K562 (cell line): ENCODE data around the gene RHBG. TPM values are rescaled to one million over a fixed set of nuclear protein-coding genes. Genes with fewer than 3 reads are reported as not detected.

ENCODE experiments used
- ATAC-seq: fragments of 200-7000 bp; cut with Tn5 transposase; 3 replicates; pipeline ENCODE4 v1.9.1; 2020; ENCODE audit warnings: moderate library complexity
- BruUV-seq: library from RNA; stranded (reverse); fragments of 400-500 nt; replicated peaks from 2 replicates; lab custom pipeline; 2021; lab: Mats Ljungman, UMichigan
- CTCF ChIA-PET: fragments of 300-600 bp; formaldehyde crosslinking; extraction: SDS; loops from one replicate; lab custom pipeline; 2021; ENCODE audit warnings: low intra/inter-chr PET ratio; lab: Yijun Ruan, JAX
- POLR2A ChIA-PET: fragments of 300-600, 350-650 bp; sonication (Branson Sonifier 250); formaldehyde crosslinking; extraction: SDS; loops from one replicate; lab custom pipeline; 2021; ENCODE audit warnings: antibody characterized with exemption, inconsistent platforms; lab: Yijun Ruan, JAX
- DNase-seq, 4 experiments: peaks; one replicate each; pipeline versions ENCODE4 v3.0.0 to v3.0.0-alpha.2; 2011 to 2018; ENCODE audit warnings: low spot score in 3 of 4, mixed read lengths in 3 of 4; ENCODE audit errors: extremely low read depth in 1 of 4
- FAIRE-seq: peaks from 2 replicates; lab custom pipeline; 2011; peaks lifted over from hg19 to GRCh38; lab: Jason Lieb, UNC
- H2AFZ ChIP-seq: 2 replicates; pipeline ENCODE4 v1.6.0; 2011; ENCODE audit warnings: low read depth, low read length, control low read depth, inconsistent platforms
- H3K27ac ChIP-seq: fragments of 200-600 bp; 3 replicates; pipeline ENCODE4 v1.8.0; 2011; ENCODE audit warnings: low read depth, mild to moderate bottlenecking, control low read depth, inconsistent platforms, low read length, moderate library complexity, mixed read lengths; ENCODE audit errors: extremely low read depth
- H3K27me3 ChIP-seq, 2 experiments: fragments of 300-600 bp in 1 of 2; 2 replicates in 1 of 2; 3 replicates in 1 of 2; pipeline versions ENCODE4 v1.6.0 to v1.8.0; 2011; ENCODE audit warnings: inconsistent platforms in 2 of 2, low read length in 2 of 2, mild to moderate bottlenecking in 1 of 2, mixed read lengths in 1 of 2, moderate library complexity in 1 of 2; ENCODE audit not compliant: control insufficient read depth in 2 of 2, insufficient read depth in 2 of 2
- H3K36me3 ChIP-seq: fragments of 300-600 bp; 3 replicates; pipeline ENCODE4 v1.8.0; 2011; ENCODE audit warnings: mild to moderate bottlenecking, low read length, inconsistent platforms; ENCODE audit not compliant: control insufficient read depth, insufficient read depth
- H3K4me1 ChIP-seq, 2 experiments: fragments of 200-600 bp in 1 of 2; replicated peaks in 1 of 2; 2 replicates in 1 of 2; 3 replicates in 1 of 2; pipeline versions ENCODE4 v1.5.1 to v1.8.0; 2011; ENCODE audit warnings: inconsistent platforms in 2 of 2, low read length in 2 of 2, mild to moderate bottlenecking in 1 of 2, mixed read lengths in 1 of 2, moderate library complexity in 1 of 2; ENCODE audit not compliant: control insufficient read depth in 2 of 2, insufficient read depth in 2 of 2
- H3K4me2 ChIP-seq: 2 replicates; pipeline ENCODE4 v1.6.1; 2011; ENCODE audit warnings: low read length, control low read depth, inconsistent platforms, mixed read lengths; ENCODE audit not compliant: insufficient read depth
- H3K4me3 ChIP-seq: fragments of 200-600 bp; sonication (generic), shearing (Covaris generic); 2 replicates; pipeline ENCODE4 v1.5.1; 2016; ENCODE audit warnings: control low read depth, inconsistent platforms
- H3K79me2 ChIP-seq: fragments of 200-600 bp; 3 replicates; pipeline ENCODE4 v1.8.0; 2011; ENCODE audit warnings: low read length, inconsistent platforms; ENCODE audit not compliant: control insufficient read depth, insufficient read depth
- H3K9ac ChIP-seq, 2 experiments: 2 replicates each; pipeline versions ENCODE4 v1.6.0 to v1.6.1; 2011; ENCODE audit warnings: low read depth in 2 of 2, low read length in 2 of 2, control low read depth in 1 of 2, inconsistent platforms in 1 of 2, mild to moderate bottlenecking in 1 of 2, mixed read lengths in 1 of 2; ENCODE audit not compliant: insufficient read depth in 1 of 2
- H3K9me1 ChIP-seq: one replicate; pipeline ENCODE4 v1.6.0; 2011; ENCODE audit warnings: inconsistent platforms, mild to moderate bottlenecking, low read length, moderate library complexity; ENCODE audit not compliant: control insufficient read depth, insufficient read depth
- H3K9me3 ChIP-seq: replicated peaks from 2 replicates; pipeline ENCODE4 v1.5.1; 2011; ENCODE audit warnings: low read depth, low read length, inconsistent platforms; ENCODE audit not compliant: control insufficient read depth, insufficient read depth
- H4K20me1 ChIP-seq: replicated peaks from 2 replicates; pipeline ENCODE4 v1.6.1; 2011; ENCODE audit warnings: low read length, inconsistent platforms, mixed read lengths; ENCODE audit not compliant: control insufficient read depth, insufficient read depth
- FOXP4 ChIP-seq: sonication (generic); formaldehyde crosslinking; IDR thresholded peaks from 2 replicates; pipeline ENCODE4 v1.8.0; 2022; ENCODE audit warnings: mild to moderate bottlenecking, missing genetic modification reagents, borderline replicate concordance
- POLR2AphosphoS5 ChIP-seq: IDR thresholded peaks from 2 replicates; pipeline ENCODE4 v1.6.1; 2011; ENCODE audit warnings: mild to moderate bottlenecking, low read depth, low read length, moderate library complexity; ENCODE audit not compliant: control insufficient read depth, insufficient read depth
- WGBS: fragments of 100-300 bp; shearing (Covaris generic); methylation state at CpG from one replicate; pipeline ENCODE4 v1.1.6; 2016; ENCODE audit warnings: low coverage, mixed read lengths; ENCODE audit not compliant: insufficient coverage; ENCODE audit errors: missing lambda C conversion rate; 5-methylcytosine and 5-hydroxymethylcytosine counted together
- in situ Hi-C: fragments of 300-500 bp; cut with MboI; formaldehyde crosslinking; loops from 4 replicates; pipeline ENCODE4 v1.15.0; 2018; ENCODE audit warnings: inconsistent platforms, mixed read lengths
- intact Hi-C: fragments of 100-400 bp; cut with micrococcal nuclease; formaldehyde crosslinking; loops from 2 replicates; pipeline ENCODE4 v1.14.2; 2022
- polyA plus RNA-seq, 8 experiments: library from polyadenylated mRNA; depleted of rRNA in 4 of 8; stranded (reverse) in 5 of 8; unstranded in 3 of 8; fragments of >200 nt; fragmentation: Nextera tagmentation in 2 of 8; fragmentation: Illumina TruSeq in 1 of 8; extraction: Ambion mirVana in 2 of 8; extraction: Trizol in 1 of 8; gene quantifications; 2 replicates each; pipeline versions ENCODE4 v1.2.1 to v1.2.3, GENCODE V29; 2011 to 2014; ENCODE audit warnings: inconsistent platforms in 1 of 8, missing spikeins in 1 of 8
- total RNA-seq, 7 experiments: library from RNA; depleted of rRNA in 6 of 7; stranded (reverse); fragments of >200 nt in 6 of 7; fragmentation: Illumina TruSeq in 2 of 7; extraction: Trizol in 2 of 7; gene quantifications; 2 replicates each; pipeline versions ENCODE4 v1.2.1 to v1.2.3, GENCODE V29; 2011 to 2021; ENCODE audit warnings: low replicate concordance in 1 of 7

The RHBG gene
- total and polyA plus RNA-seq, 9 of the 15 experiments (the other 6 are each of a cell fraction or from before 2014, with no cell fraction given), result not detected

GRCh38 chr1:156367383-156368156, 1.4 kb upstream of the RHBG start:
- 15% methylated on average over 9 of the region's 9 CpGs for WGBS
- Histone ChIP-seq H3K4me1 (peaks cover 0 to 16% of the 10 kb centered on the region in 2 experiments; a peak in 3 of 5 replicates), H3K9me1 (no peaks in the 10 kb centered on the region), H4K20me1 (no peaks in the 10 kb centered on the region), H3K27ac (no peak overlapping the region), H3K27me3 (peaks cover 2 to 23% of the 10 kb centered on the region in 2 experiments; a peak in 2 of 5 replicates), H3K79me2 (no peaks in the 10 kb centered on the region), H3K9me3 (no peaks in the 10 kb centered on the region), H3K4me3 (no peak overlapping the region), H3K36me3 (no peaks in the 10 kb centered on the region), H2AFZ (no peak overlapping the region), H3K4me2 (no peak overlapping the region), H3K9ac (peak overlapping the region in 1 of 2 experiments; percentile 36; a peak in 1 of 4 replicates)
- POLR2A ChIA-PET, result interaction anchor here (0.6 kb wide), 1 partner anchor 10 kb away, joined by 3 read pairs; no protein-coding TSS in a partner anchor
- in situ Hi-C loops (no loop called here), intact Hi-C loops (loop anchor here (10.0 kb wide), 1 partner anchor 283 kb away; the partner anchor contains the start of gene MEX3A)
- ATAC-seq (peak; percentile 52), DNase-seq (no peak), FAIRE-seq (peak; percentile 35)
- CTCF ChIA-PET, result no interaction called here
- BruUV-seq, result no TSS peak
- TF ChIP-seq FOXP4 (CRISPR knock-in tag) (no peak), POLR2AphosphoS5 (no peak)
